ENCODE data around the gene PDAP1. TPM values are rescaled to one million over a fixed set of nuclear protein-coding genes. Genes with fewer than 3 reads are reported as not detected.

The PDAP1 gene
- total RNA-seq, 2 donors from 2014 or later: 147 to 165 TPM

DNA sequence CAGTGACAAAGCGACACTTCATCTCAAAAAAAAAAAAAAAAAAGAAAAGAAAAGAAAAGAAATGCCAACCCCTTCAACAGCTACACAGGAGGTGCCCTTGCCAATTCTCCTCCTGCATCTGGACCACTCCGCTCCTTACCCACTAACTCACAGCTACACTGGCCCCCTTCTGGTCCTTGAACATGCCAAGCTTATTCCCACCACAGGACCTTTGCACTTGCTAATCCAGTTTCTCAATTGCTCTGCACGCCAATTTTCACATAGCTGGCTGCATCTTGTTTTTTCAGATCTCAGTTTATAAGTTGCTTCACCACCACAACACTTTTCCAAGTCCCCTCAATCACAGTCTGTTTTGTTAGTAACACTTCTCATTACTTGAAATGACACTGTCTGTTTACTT, 5.5 kb downstream of the PDAP1 start:
- Histone ChIP-seq H3K4me3 (ENCODE audit: low read length) (no peak overlapping the region), H3K4me1 (ENCODE audit: control insufficient read depth, insufficient read depth, low read length) (peaks cover 8% of the 10 kb centered on the region), H3K27ac (ENCODE audit: low read depth, low read length) (no peak overlapping the region), H3K9ac (ENCODE audit: extremely low read depth, low read length, poor library complexity, severe bottlenecking) (no peak overlapping the region), H3K9me3 (ENCODE audit: control insufficient read depth, low read length) (no peaks in the 10 kb centered on the region), H3K36me3 (ENCODE audit: control insufficient read depth, insufficient read depth, low read length) (peaks cover 65% of the 10 kb centered on the region), H3K27me3 (ENCODE audit: control insufficient read depth, insufficient read depth, low read length, poor library complexity, severe bottlenecking) (no peaks in the 10 kb centered on the region)
- WGBS, 2 experiments (ENCODE audit: insufficient coverage in 1 of 2, insufficient read length in 1 of 2): 97 to 100% methylated on average over 2 of the region's 3 CpGs
- no peaks in the 10 kb centered on the region for H3K9me3 Mint-ChIP-seq
- H3K4me1 Mint-ChIP-seq: peaks cover 14% of the 10 kb centered on the region
- TF ChIP-seq, protein P1, sequence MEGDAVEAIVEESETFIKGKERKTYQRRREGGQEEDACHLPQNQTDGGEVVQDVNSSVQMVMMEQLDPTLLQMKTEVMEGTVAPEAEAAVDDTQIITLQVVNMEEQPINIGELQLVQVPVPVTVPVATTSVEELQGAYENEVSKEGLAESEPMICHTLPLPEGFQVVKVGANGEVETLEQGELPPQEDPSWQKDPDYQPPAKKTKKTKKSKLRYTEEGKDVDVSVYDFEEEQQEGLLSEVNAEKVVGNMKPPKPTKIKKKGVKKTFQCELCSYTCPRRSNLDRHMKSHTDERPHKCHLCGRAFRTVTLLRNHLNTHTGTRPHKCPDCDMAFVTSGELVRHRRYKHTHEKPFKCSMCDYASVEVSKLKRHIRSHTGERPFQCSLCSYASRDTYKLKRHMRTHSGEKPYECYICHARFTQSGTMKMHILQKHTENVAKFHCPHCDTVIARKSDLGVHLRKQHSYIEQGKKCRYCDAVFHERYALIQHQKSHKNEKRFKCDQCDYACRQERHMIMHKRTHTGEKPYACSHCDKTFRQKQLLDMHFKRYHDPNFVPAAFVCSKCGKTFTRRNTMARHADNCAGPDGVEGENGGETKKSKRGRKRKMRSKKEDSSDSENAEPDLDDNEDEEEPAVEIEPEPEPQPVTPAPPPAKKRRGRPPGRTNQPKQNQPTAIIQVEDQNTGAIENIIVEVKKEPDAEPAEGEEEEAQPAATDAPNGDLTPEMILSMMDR (conservative IDR thresholded peaks at IDR 0.05): no peak
- H3K36me3 Mint-ChIP-seq (ENCODE audit: low read depth): peaks cover 54% of the 10 kb centered on the region
- no peaks in the 10 kb centered on the region for H3K27me3 Mint-ChIP-seq (ENCODE audit: insufficient read depth)
- H3K27ac Mint-ChIP-seq: no peak overlapping the region
- no peak overlapping the region for H3K4me3 Mint-ChIP-seq
- no peak for DNase-seq

DNA sequence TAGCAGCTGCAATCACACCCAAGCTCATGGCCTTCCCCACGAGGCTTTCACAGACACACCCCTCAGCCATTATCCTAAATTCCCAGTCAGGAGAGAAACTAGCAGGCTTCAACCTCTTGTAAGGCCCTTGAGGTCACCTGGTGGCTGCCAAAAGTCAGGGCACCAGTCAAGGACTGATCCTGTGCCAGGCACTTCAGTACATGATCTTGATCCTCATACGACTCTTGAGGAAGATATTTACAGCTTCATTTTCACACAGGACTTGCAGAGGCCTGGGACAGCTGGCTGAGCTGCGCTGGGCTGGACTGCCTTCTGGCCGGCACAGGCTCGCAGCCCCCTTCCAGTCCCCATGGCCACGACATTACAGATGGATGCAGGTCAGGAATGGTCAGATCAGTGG, 8.8 kb downstream of the PDAP1 start:
- Histone ChIP-seq H3K4me3 (ENCODE audit: low read length) (no peak overlapping the region), H3K27me3 (ENCODE audit: control insufficient read depth, insufficient read depth, low read length, poor library complexity, severe bottlenecking) (no peaks in the 10 kb centered on the region), H3K36me3 (ENCODE audit: control insufficient read depth, insufficient read depth, low read length) (peaks cover 92% of the 10 kb centered on the region), H3K4me1 (ENCODE audit: control insufficient read depth, insufficient read depth, low read length) (no peaks in the 10 kb centered on the region), H3K27ac (ENCODE audit: low read depth, low read length) (no peak overlapping the region), H3K9me3 (ENCODE audit: control insufficient read depth, low read length) (no peaks in the 10 kb centered on the region), H3K9ac (ENCODE audit: extremely low read depth, low read length, poor library complexity, severe bottlenecking) (no peak overlapping the region)
- TF ChIP-seq, protein P1 (conservative IDR thresholded peaks at IDR 0.05): no peak
- Mint-ChIP-seq H3K4me1 (no peaks in the 10 kb centered on the region), H3K36me3 (ENCODE audit: low read depth) (peaks cover 72% of the 10 kb centered on the region), H3K4me3 (no peak overlapping the region), H3K27ac (no peak overlapping the region), H3K9me3 (no peaks in the 10 kb centered on the region), H3K27me3 (ENCODE audit: insufficient read depth) (no peaks in the 10 kb centered on the region)
- DNase-seq: no peak
- 92 to 100% methylated on average over 4 to 6 of the region's 6 CpGs for WGBS, 2 experiments (ENCODE audit: insufficient coverage in 1 of 2, insufficient read length in 1 of 2)

DNA sequence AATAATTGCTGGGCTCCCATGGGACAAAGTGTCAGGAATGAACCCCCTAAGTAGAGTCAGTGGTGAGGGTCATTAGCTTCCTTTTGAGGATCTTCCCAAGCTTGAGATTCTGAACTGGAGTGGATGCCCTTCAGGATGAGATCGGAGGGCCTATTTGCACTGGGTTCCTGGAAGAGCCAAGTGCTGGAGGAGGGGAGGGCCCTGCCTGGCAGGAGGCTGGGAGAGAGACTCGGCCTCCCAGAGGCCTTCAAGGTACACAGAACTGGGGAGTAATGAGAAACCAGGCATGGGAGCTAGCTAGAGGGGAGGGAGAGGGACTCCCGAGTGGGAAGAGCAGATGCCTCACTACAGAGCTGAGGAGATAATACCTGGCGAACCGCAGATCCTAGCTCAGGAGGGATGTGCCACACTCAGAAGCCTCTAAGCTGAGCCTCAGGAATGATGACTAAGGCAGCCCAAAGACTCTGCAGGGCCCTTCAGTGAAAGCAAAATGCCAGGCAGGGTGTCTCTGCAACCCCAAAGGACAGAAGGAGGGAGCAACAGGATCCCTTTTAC, 9.4 kb downstream of the PDAP1 start:
- Mint-ChIP-seq H3K27me3 (ENCODE audit: insufficient read depth) (no peaks in the 10 kb centered on the region), H3K9me3 (no peaks in the 10 kb centered on the region), H3K36me3 (ENCODE audit: low read depth) (peaks cover 71% of the 10 kb centered on the region), H3K4me3 (no peak overlapping the region), H3K4me1 (peaks cover under 1% of the 10 kb centered on the region), H3K27ac (peak overlapping the region; percentile 17)
- Histone ChIP-seq H3K9me3 (ENCODE audit: control insufficient read depth, low read length) (no peaks in the 10 kb centered on the region), H3K27me3 (ENCODE audit: control insufficient read depth, insufficient read depth, low read length, poor library complexity, severe bottlenecking) (no peaks in the 10 kb centered on the region), H3K4me1 (ENCODE audit: control insufficient read depth, insufficient read depth, low read length) (no peaks in the 10 kb centered on the region), H3K36me3 (ENCODE audit: control insufficient read depth, insufficient read depth, low read length) (peaks cover 93% of the 10 kb centered on the region), H3K9ac (ENCODE audit: extremely low read depth, low read length, poor library complexity, severe bottlenecking) (no peak overlapping the region), H3K4me3 (ENCODE audit: low read length) (no peak overlapping the region), H3K27ac (ENCODE audit: low read depth, low read length) (no peak overlapping the region)
- TF ChIP-seq, protein P1 (conservative IDR thresholded peaks at IDR 0.05): no peak
- no peak for DNase-seq
- 91 to 95% methylated on average over 5 of the region's 5 CpGs for WGBS, 2 experiments (ENCODE audit: insufficient coverage in 1 of 2, insufficient read length in 1 of 2)
